Measurements from ENCODE around the gene IQCF2.
"Not testable (repeated sequence)": the region's sequence is repeated elsewhere in the genome, so short reads cannot be mapped to it uniquely, and the experiment has no call there.

Gene IQCF2

GRCh38 chr3:51886447-51886846, 25.0 kb downstream of the IQCF2 start:
- DNase-seq: no peak

- no peak for DNase-seq
These were observed 26.2 kb downstream of the IQCF2 start for GRCh38 chr3:51887620-51888019.

DNA sequence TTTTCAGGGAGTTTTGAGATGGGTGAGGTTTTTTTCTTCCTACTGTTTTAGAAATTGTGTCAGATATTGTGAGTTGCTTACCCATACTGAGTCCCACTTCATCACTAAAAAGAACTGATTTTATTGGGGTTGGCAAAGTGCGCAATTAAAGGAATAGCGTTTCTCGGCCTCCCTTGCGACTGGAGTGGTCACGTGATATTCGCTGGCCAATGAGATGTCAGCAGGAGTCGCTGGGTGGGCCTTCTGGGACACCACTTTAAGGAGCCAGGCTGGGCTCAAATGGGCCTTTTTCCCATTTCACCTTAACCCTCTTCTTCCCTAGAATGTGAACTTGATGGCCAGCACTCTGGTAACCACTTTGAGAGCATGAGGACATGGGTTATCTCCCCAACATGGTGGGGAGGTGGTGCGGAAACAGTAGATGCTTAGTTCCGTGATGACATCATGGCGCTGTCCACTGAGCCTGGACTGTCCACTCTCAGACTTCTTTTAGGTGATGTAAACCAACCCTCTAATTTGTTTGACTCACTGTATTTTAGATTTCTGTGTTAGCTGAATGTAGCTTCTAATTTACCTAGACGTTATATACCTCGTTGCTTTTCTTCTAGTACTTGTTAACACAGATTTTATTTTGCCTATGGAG, 27.2 kb downstream of the IQCF2 start:
- DNase-seq: no peak

GRCh38 chr3:51891242-51892039, 30.0 kb downstream of the IQCF2 start:
- no peak for DNase-seq

GRCh38 chr3:51894391-51894790, 33.0 kb downstream of the IQCF2 start:
- no peak for DNase-seq

DNA sequence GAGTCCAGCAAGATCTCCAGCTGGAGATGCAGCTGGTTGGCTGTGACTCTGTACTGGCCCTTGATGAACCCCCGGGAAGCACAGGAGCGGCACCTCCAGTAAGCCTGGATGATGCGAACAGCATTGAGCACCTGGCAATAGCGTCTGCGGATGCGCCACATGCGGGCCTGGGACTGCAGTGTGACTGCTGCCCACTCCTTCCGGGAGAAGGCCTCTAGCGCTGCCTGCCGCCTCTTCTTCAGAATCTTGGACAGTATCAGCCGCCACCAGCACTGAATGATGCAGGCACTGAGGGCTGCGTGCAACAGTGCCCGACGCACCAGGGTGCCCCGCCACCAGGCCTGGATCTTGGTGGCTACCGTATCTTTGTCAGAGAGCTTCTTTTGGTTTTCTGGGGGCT, 33.5 kb downstream of the IQCF2 start:
- DNase-seq: no peak

DNA sequence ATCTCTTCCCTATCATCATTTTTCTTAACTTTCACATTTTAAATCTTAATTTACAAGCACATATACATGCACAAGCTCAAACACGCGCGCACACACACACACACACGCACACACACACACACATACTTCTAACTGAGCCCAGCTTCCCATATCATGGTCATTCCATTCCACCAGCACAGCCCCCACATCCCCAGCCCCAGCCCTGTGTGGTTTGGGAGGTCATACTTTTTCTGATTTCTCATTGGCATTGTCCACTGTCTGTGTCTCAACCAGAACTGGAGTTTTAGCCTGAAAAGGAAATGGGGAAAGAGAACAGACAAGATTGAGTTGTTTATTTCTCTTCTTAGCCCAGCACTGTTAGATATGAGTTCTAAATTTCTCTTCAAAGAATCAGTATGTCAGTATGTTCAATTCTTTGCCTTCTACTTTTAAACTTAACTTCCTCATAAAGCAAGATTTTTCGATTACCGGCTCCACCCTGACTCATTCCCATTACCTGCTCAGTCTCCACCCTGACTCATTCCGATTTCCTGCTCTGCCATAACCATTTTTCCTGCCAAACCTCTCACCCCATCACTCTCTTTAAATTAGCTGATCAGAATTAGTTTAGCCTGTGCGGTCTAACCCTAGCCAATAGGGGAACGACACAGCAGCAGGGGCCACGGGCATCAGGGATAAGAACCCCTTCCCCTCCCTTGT, 35.3 kb downstream of the IQCF2 start:
- no peak for DNase-seq

DNA sequence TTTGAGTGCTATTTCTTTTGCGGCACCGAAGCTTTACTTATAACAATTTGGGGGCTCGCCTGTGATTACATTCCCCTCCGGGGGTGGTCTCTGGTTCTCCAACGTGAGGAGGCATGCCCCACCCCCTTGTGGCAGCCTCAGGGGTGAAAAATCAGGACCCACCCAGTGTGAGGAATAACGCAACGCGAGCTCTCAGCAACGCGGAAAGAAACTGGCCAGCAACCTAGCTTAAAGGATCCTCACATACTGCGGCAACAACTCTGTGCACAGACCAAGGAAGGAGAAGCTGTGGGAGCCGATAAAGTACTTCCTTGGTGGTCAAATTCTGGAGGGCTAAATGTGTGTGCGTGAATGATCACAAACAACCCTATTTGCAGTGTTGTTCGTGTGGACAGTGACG, 36.0 kb downstream of the IQCF2 start:
- DNase-seq: no peak

GRCh38 chr3:51900043-51900442, 38.6 kb downstream of the IQCF2 start:
- not testable (repeated sequence) for DNase-seq

DNA sequence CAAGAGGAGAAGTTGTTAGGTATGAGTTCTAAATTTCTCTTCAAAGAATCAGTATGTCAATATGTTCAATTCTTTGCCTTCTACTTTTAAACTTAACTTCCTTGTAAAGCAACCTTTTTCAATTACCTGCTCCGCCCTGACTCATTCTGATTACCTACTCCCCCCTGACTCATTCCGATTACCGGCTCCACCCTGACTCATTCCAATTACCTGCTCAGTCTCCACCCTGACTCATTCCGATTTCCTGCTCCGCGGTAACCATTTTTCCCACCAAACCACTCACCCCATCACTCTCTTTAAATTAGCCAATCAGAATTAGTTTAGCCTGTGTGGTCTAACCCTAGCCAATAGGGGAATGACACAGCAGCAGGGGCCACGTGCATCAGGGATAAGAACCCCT, 40.9 kb downstream of the IQCF2 start:
- not testable (repeated sequence) for DNase-seq

DNA sequence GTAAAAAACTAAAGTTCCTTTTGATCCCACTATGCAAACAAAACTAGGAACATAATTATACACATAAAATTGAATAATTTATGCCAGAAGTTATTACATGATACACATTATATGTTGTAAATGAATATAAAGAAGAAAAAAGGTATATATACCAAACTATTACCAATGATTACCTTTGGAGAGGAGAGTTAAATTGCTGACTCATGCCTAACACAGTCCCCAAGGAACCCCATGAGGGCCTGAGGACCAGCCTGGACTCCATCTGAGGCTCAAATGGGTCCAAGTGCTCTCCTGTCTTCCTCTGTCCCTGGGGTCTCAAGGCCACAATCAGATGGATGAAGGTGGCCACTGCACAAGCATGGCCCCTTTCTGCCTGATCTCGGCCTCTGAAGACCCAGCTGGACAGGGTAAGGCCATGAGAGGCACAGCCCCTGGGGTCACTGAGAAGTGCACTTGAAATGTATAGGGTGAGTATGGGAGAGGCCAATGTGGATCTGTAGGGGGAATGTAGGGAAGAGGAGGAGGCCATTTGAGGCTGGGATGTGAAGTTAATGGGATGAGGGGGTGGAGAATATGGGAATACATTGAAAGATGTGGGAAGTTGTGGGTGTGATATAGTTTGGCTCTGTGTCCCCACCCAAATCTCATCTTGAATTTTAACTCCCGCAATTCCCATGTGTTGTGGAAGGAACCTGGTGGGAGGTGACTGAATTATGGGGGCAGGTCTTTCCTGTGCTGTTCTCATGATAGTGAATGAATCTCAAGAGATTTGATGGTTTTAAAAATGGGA, 42.8 kb downstream of the IQCF2 start:
- DNase-seq: no peak

- no peak for DNase-seq
These were observed 46.6 kb downstream of the IQCF2 start for GRCh38 chr3:51908026-51908425.
